ENCODE measurements around the gene DSN1. TPM values are rescaled to one million over a fixed set of nuclear protein-coding genes. Genes with fewer than 3 reads are reported as not detected.

Gene DSN1
- total RNA-seq, 1 experiment from 2014 or later = 42.5 TPM

GRCh38 chr20:36777576-36777975 lies 4.0 kb upstream of the DSN1 start:
- Mint-ChIP-seq H3K9me3 (ENCODE audit: low read depth, unreplicated experiment) (no peaks in the 10 kb centered on the region), H3K27me3 (ENCODE audit: unreplicated experiment) (no peaks in the 10 kb centered on the region), H3K4me1 (ENCODE audit: low read depth, unreplicated experiment) (peaks cover 13% of the 10 kb centered on the region), H3K36me3 (ENCODE audit: insufficient read depth, unreplicated experiment) (peaks cover 30% of the 10 kb centered on the region), H3K27ac (ENCODE audit: unreplicated experiment) (no peak overlapping the region), H3K4me3 (ENCODE audit: low read depth, unreplicated experiment) (no peak overlapping the region)
- no peak for DNase-seq
- CTCF ChIA-PET = interaction anchor here (0.6 kb wide), 1 partner anchor 17 kb away, joined by 3 read pairs; no protein-coding TSS in a partner anchor
- intact Hi-C loops (cut with micrococcal nuclease; ENCODE audit: unreplicated experiment) = loop anchor here (10.0 kb wide), 1 partner anchor 107 kb away; no protein-coding TSS in a partner anchor
- BruUV-seq (replicated peaks) = no TSS peak
- no peak for TF ChIP-seq CTCF (IDR thresholded peaks at IDR 0.05; ENCODE audit: unreplicated experiment)

- Mint-ChIP-seq H3K9me3 (ENCODE audit: low read depth, unreplicated experiment) (no peaks in the 10 kb centered on the region), H3K36me3 (ENCODE audit: insufficient read depth, unreplicated experiment) (peaks cover 31% of the 10 kb centered on the region), H3K4me3 (ENCODE audit: low read depth, unreplicated experiment) (no peak overlapping the region), H3K27me3 (ENCODE audit: unreplicated experiment) (no peaks in the 10 kb centered on the region), H3K27ac (ENCODE audit: unreplicated experiment) (no peak overlapping the region), H3K4me1 (ENCODE audit: low read depth, unreplicated experiment) (peaks cover 17% of the 10 kb centered on the region)
- intact Hi-C loops (cut with micrococcal nuclease; ENCODE audit: unreplicated experiment) = loop anchor here (10.0 kb wide), 1 partner anchor 108 kb away; no protein-coding TSS in a partner anchor
- TF ChIP-seq CTCF (IDR thresholded peaks at IDR 0.05; ENCODE audit: unreplicated experiment) = no peak
- DNase-seq = no peak
- CTCF ChIA-PET = interaction anchor here (0.6 kb wide), 1 partner anchor 18 kb away, joined by 3 read pairs; no protein-coding TSS in a partner anchor
- BruUV-seq (replicated peaks) = no TSS peak
These were observed 3.6 kb upstream of the DSN1 start for GRCh38 chr20:36777167-36777566.

DNA sequence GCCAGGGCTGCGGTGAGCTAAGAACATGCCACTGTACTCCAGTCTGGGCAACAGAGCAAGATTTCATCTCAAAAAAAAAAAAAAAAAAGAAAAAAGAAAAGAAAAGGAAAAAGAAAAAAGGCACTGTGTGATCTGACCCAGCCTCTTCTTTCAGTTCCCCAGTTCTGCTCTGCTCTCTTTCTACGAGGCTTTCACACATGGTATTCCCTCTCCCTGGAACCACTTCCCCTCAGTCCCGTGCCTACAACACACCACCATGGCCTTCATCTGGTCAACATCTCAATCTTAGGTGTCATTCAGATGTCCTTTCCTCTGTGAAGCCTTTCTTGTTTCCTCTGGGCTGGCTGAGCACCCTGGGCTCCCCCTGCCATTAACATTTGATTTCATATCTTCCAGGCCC lies 2.3 kb upstream of the DSN1 start:
- TF ChIP-seq CTCF (IDR thresholded peaks at IDR 0.05; ENCODE audit: unreplicated experiment) = no peak
- intact Hi-C loops (cut with micrococcal nuclease; ENCODE audit: unreplicated experiment) = loop anchor here (10.0 kb wide), 1 partner anchor 109 kb away; no protein-coding TSS in a partner anchor
- no peak overlapping the region for H3K27ac Mint-ChIP-seq (ENCODE audit: unreplicated experiment)
- DNase-seq = no peak
- no TSS peak for BruUV-seq (replicated peaks)
- H3K27me3 Mint-ChIP-seq (ENCODE audit: unreplicated experiment) = no peaks in the 10 kb centered on the region
- H3K4me3 Mint-ChIP-seq (ENCODE audit: low read depth, unreplicated experiment) = no peak overlapping the region
- CTCF ChIA-PET = interaction anchor here (0.6 to 0.8 kb wide), 2 partner anchors 95 to 106 kb away, joined by 4 read pairs; no protein-coding TSS in a partner anchor
- H3K9me3 Mint-ChIP-seq (ENCODE audit: low read depth, unreplicated experiment) = no peaks in the 10 kb centered on the region
- peaks cover 31% of the 10 kb centered on the region for H3K36me3 Mint-ChIP-seq (ENCODE audit: insufficient read depth, unreplicated experiment)
- H3K4me1 Mint-ChIP-seq (ENCODE audit: low read depth, unreplicated experiment) = peaks cover 24% of the 10 kb centered on the region

GRCh38 chr20:36775196-36775595 lies 1.6 kb upstream of the DSN1 start:
- BruUV-seq (replicated peaks) = no TSS peak
- CTCF ChIA-PET = interaction anchor here (0.6 kb wide), 2 partner anchors 95 to 102 kb away, joined by 4 to 5 read pairs; no protein-coding TSS in a partner anchor
- H3K27me3 Mint-ChIP-seq (ENCODE audit: unreplicated experiment) = no peaks in the 10 kb centered on the region
- intact Hi-C loops (cut with micrococcal nuclease; ENCODE audit: unreplicated experiment) = loop anchor here (10.0 kb wide), 1 partner anchor 110 kb away; no protein-coding TSS in a partner anchor
- DNase-seq = no peak
- peaks cover 31% of the 10 kb centered on the region for H3K36me3 Mint-ChIP-seq (ENCODE audit: insufficient read depth, unreplicated experiment)
- no peak for TF ChIP-seq CTCF (IDR thresholded peaks at IDR 0.05; ENCODE audit: unreplicated experiment)
- H3K9me3 Mint-ChIP-seq (ENCODE audit: low read depth, unreplicated experiment) = no peaks in the 10 kb centered on the region
- peak overlapping the region; percentile 77 for H3K4me3 Mint-ChIP-seq (ENCODE audit: low read depth, unreplicated experiment)
- peaks cover 24% of the 10 kb centered on the region for H3K4me1 Mint-ChIP-seq (ENCODE audit: low read depth, unreplicated experiment)
- H3K27ac Mint-ChIP-seq (ENCODE audit: unreplicated experiment) = peak overlapping the region; percentile 48

Data from Calu3 (cell line).